ENCODE results near the gene HAX1. TPM values are rescaled to one million over a fixed set of nuclear protein-coding genes. Genes with fewer than 3 reads are reported as not detected.

Gene HAX1
- total RNA-seq, 1 experiment from 2014 or later, result 134 TPM

- no peak for TF ChIP-seq CTCF (conservative IDR thresholded peaks at IDR 0.05; ENCODE audit: low read depth, low read length)
- no peak for TF ChIP-seq EZH2 (IDR thresholded peaks at IDR 0.05; ENCODE audit: borderline replicate concordance, low read depth, low read length, poor library complexity, severe bottlenecking)
- CTCF ChIA-PET, result no interaction called here
- Histone ChIP-seq H3K9me3 (ENCODE audit: low read depth, low read length, poor library complexity, severe bottlenecking) (no peaks in the 10 kb centered on the region), H3K4me3 (ENCODE audit: low read depth, low read length, poor library complexity, severe bottlenecking) (no peak overlapping the region), H3K36me3 (ENCODE audit: insufficient read depth, low read length, poor library complexity, severe bottlenecking) (peaks cover 83% of the 10 kb centered on the region), H3K27ac (ENCODE audit: low read depth, low read length, poor library complexity, severe bottlenecking) (no peak overlapping the region), H3K27me3 (replicated peaks; ENCODE audit: insufficient read depth, low read depth, low read length, poor library complexity) (no peaks in the 10 kb centered on the region), H3K4me1 (ENCODE audit: insufficient read depth, low read length, poor library complexity, severe bottlenecking) (no peaks in the 10 kb centered on the region)
- no TSS peak for BruUV-seq (replicated peaks)
- POLR2A ChIA-PET (ENCODE audit: low non-redundant PET), result no interaction called here
- DNase-seq (ENCODE audit: low spot score), result no peak
- intact Hi-C loops (cut with micrococcal nuclease; ENCODE audit: unreplicated experiment), result no loop called here
Observed at GRCh38 chr1:154264454-154264853, 8.0 kb upstream of the HAX1 start.

- ChIA-PET POLR2A (ENCODE audit: low non-redundant PET) (no interaction called here), CTCF (no interaction called here)
Observed at GRCh38 chr1:154265586-154265985, 6.8 kb upstream of the HAX1 start.

DNA sequence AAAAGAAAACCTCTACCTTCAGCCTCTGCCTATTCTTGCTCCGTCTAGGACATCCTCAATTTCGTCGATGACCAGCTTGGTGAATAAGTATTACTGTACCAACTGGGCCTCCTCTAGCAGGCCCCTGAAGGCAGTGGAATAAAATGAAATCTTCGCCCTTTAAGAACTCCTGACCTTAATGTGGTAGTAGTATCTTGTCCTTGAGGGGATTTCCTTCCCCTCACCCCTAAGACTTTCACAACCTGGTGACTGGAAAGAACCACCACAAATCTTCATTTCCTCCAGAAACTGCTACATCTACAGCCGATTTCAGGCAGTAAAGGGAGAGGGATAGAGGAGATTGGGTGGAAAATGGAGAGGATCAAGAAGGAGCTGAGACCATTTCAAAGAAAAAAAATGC is 1.6 kb upstream of the HAX1 start:
- no peak overlapping the region for H3K4me3 ChIP-seq (ENCODE audit: low read depth, low read length, poor library complexity, severe bottlenecking)
- no peaks in the 10 kb centered on the region for H3K27me3 ChIP-seq (replicated peaks; ENCODE audit: insufficient read depth, low read depth, low read length, poor library complexity)
- H3K36me3 ChIP-seq (ENCODE audit: insufficient read depth, low read length, poor library complexity, severe bottlenecking), result peaks cover 58% of the 10 kb centered on the region
- no TSS peak for BruUV-seq (replicated peaks)
- intact Hi-C loops (cut with micrococcal nuclease; ENCODE audit: unreplicated experiment), result no loop called here
- ChIA-PET CTCF (no interaction called here), POLR2A (ENCODE audit: low non-redundant PET) (no interaction called here)
- H3K9me3 ChIP-seq (ENCODE audit: low read depth, low read length, poor library complexity, severe bottlenecking), result no peaks in the 10 kb centered on the region
- peaks cover 7% of the 10 kb centered on the region for H3K4me1 ChIP-seq (ENCODE audit: insufficient read depth, low read length, poor library complexity, severe bottlenecking)
- DNase-seq (ENCODE audit: low spot score), result no peak
- no peak overlapping the region for H3K27ac ChIP-seq (ENCODE audit: low read depth, low read length, poor library complexity, severe bottlenecking)
- TF ChIP-seq CTCF (conservative IDR thresholded peaks at IDR 0.05; ENCODE audit: low read depth, low read length), result no peak
- TF ChIP-seq EZH2 (IDR thresholded peaks at IDR 0.05; ENCODE audit: borderline replicate concordance, low read depth, low read length, poor library complexity, severe bottlenecking), result no peak

More at GRCh38 chr1:154265586-154265985, 6.8 kb upstream of the HAX1 start:
- no peaks in the 10 kb centered on the region for H3K9me3 ChIP-seq (ENCODE audit: low read depth, low read length, poor library complexity, severe bottlenecking)
- TF ChIP-seq EZH2 (IDR thresholded peaks at IDR 0.05; ENCODE audit: borderline replicate concordance, low read depth, low read length, poor library complexity, severe bottlenecking), result no peak
- no peak for TF ChIP-seq CTCF (conservative IDR thresholded peaks at IDR 0.05; ENCODE audit: low read depth, low read length)
- H3K4me3 ChIP-seq (ENCODE audit: low read depth, low read length, poor library complexity, severe bottlenecking), result no peak overlapping the region
- no peak for DNase-seq (ENCODE audit: low spot score)
- H3K36me3 ChIP-seq (ENCODE audit: insufficient read depth, low read length, poor library complexity, severe bottlenecking), result peaks cover 83% of the 10 kb centered on the region
- H3K27ac ChIP-seq (ENCODE audit: low read depth, low read length, poor library complexity, severe bottlenecking), result no peak overlapping the region
- no peaks in the 10 kb centered on the region for H3K4me1 ChIP-seq (ENCODE audit: insufficient read depth, low read length, poor library complexity, severe bottlenecking)
- H3K27me3 ChIP-seq (replicated peaks; ENCODE audit: insufficient read depth, low read depth, low read length, poor library complexity), result no peaks in the 10 kb centered on the region
- BruUV-seq (replicated peaks), result no TSS peak
- intact Hi-C loops (cut with micrococcal nuclease; ENCODE audit: unreplicated experiment), result no loop called here
